ENCODE measurements around the gene MICALL1. TPM values are rescaled to one million over a fixed set of nuclear protein-coding genes. Genes with fewer than 3 reads are reported as not detected.

The MICALL1 gene
- polyA plus RNA-seq, 1 experiment = 12.1 TPM

DNA sequence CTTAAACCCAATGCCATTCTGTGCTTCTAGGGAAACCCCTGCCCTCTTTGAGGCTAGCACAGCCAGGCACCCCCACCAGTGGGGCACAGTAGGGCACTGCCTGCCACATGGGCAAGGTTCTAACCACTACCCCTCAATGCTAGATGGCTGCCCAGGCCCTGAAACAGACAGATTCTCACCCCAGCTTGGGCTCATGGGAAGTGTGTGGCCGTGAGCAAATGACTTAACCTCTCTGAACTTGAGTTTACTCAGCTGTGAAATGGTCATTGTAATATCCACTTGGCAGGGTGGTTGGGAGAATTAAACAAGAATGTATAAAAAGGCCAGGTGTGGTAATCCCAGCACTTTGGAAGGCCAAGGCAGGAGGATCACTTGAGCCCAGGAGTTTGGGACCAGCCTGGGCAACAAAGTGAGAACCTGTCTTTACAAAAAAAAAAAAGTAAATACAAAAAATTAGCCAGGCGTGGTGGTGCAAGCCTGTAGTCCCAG, 24.9 kb downstream of the MICALL1 start:
- TF ChIP-seq, protein P1, sequence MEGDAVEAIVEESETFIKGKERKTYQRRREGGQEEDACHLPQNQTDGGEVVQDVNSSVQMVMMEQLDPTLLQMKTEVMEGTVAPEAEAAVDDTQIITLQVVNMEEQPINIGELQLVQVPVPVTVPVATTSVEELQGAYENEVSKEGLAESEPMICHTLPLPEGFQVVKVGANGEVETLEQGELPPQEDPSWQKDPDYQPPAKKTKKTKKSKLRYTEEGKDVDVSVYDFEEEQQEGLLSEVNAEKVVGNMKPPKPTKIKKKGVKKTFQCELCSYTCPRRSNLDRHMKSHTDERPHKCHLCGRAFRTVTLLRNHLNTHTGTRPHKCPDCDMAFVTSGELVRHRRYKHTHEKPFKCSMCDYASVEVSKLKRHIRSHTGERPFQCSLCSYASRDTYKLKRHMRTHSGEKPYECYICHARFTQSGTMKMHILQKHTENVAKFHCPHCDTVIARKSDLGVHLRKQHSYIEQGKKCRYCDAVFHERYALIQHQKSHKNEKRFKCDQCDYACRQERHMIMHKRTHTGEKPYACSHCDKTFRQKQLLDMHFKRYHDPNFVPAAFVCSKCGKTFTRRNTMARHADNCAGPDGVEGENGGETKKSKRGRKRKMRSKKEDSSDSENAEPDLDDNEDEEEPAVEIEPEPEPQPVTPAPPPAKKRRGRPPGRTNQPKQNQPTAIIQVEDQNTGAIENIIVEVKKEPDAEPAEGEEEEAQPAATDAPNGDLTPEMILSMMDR (IDR thresholded peaks at IDR 0.05; ENCODE audit: low read depth, low read length) = 0 out of 2 replicates have a peak, but pooled peaks have one; percentile 22
- Histone ChIP-seq H3K27ac (ENCODE audit: low read depth, low read length) (no peak overlapping the region), H3K4me3 (ENCODE audit: low read depth, low read length) (no peak overlapping the region), H3K27me3 (ENCODE audit: control insufficient read depth, insufficient read depth, low read length) (no peaks in the 10 kb centered on the region), H3K9me3 (ENCODE audit: control insufficient read depth, insufficient read depth, low read length) (no peaks in the 10 kb centered on the region; the same call in 1 of the 2 replicates)
- DNase-seq (ENCODE audit: low read depth, low spot score) = no peak
- POLR2A ChIA-PET = interaction anchor here (0.7 kb wide), 1 partner anchor 899 kb away, joined by 3 read pairs; no protein-coding TSS in a partner anchor
- CTCF ChIA-PET = interaction anchor here (1.0 to 2.2 kb wide), 7 partner anchors 15 to 113 kb away, joined by 3 to 14 read pairs (median 5); partner anchors contain the start of gene MICALL1

DNA sequence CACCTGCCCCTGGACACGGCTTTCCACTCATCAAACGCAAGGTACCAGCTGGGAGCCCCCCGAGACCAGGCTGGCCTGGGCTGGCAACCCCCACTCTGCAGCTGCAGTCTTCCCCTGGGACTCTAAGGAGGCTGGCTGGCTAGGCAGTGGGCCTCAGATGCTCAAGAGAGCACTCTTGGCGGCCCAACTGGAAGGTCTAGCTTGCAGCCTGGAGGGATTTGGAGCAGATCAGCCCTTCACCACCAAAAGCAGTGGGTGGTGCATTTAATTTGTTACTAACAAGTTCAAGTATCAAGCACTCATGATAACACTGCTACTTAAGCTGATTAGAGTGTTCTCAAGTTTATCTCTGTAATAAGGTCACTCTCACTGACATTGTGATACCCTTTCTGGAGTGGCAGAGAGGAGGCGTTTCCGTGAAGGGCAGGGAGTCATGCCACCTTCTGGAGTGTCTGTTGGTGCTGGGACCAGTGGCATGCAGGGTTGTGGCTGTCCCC, 25.8 kb downstream of the MICALL1 start:
- POLR2A ChIA-PET = interaction anchor here (0.7 to 1.1 kb wide), 2 partner anchors 44 to 898 kb away, joined by 3 read pairs; no protein-coding TSS in a partner anchor
- DNase-seq (ENCODE audit: low read depth, low spot score) = no peak

DNA sequence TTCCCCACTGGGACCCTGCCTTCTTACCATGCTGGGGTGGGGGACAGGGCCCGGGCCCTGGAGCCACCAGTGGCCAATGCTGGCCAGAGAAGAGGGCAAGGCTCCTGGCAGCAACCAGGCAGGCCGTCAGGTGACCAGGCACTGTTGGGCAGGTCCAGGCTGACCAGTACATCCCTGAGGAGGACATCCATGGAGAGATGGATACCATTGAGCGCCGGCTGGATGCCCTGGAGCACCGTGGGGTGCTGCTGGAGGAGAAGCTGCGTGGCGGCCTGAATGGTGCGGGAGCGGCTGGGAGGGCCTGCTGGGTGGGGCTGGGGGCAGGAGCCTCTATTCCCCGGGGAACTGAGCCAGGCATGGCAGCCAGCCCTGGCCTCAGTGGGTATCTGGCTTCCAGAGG, 26.3 kb downstream of the MICALL1 start:
- H3K27me3 ChIP-seq (ENCODE audit: control insufficient read depth, insufficient read depth, low read length) = no peaks in the 10 kb centered on the region
- ChIA-PET CTCF (interaction anchor here (0.5 to 2.5 kb wide), 7 partner anchors 33 to 117 kb away, joined by 3 to 24 read pairs (median 8); no protein-coding TSS in a partner anchor), POLR2A (interaction anchor here (0.8 to 1.1 kb wide), 2 partner anchors 26 to 45 kb away, joined by 3 read pairs; partner anchors contain the start of gene MICALL1)
- TF ChIP-seq, protein P1 (IDR thresholded peaks at IDR 0.05; ENCODE audit: low read depth, low read length) = no peak
- H3K4me3 ChIP-seq (ENCODE audit: low read depth, low read length) = no peak overlapping the region
- no peaks in the 10 kb centered on the region; the same call in 1 of the 2 replicates for H3K9me3 ChIP-seq (ENCODE audit: control insufficient read depth, insufficient read depth, low read length)
- no peak for DNase-seq (ENCODE audit: low read depth, low spot score)
- H3K27ac ChIP-seq (ENCODE audit: low read depth, low read length) = no peak overlapping the region

More for the DNA sequence above, 25.8 kb downstream of the MICALL1 start:
- H3K9me3 ChIP-seq (ENCODE audit: control insufficient read depth, insufficient read depth, low read length) = no peaks in the 10 kb centered on the region; the same call in 1 of the 2 replicates
- no peaks in the 10 kb centered on the region for H3K27me3 ChIP-seq (ENCODE audit: control insufficient read depth, insufficient read depth, low read length)
- TF ChIP-seq, protein P1 (IDR thresholded peaks at IDR 0.05; ENCODE audit: low read depth, low read length) = no peak
- CTCF ChIA-PET = interaction anchor here (0.5 to 2.5 kb wide), 8 partner anchors 26 to 117 kb away, joined by 3 to 24 read pairs (median 6); partner anchors contain the start of gene MICALL1
- H3K4me3 ChIP-seq (ENCODE audit: low read depth, low read length) = no peak overlapping the region
- no peak overlapping the region for H3K27ac ChIP-seq (ENCODE audit: low read depth, low read length)

DNA sequence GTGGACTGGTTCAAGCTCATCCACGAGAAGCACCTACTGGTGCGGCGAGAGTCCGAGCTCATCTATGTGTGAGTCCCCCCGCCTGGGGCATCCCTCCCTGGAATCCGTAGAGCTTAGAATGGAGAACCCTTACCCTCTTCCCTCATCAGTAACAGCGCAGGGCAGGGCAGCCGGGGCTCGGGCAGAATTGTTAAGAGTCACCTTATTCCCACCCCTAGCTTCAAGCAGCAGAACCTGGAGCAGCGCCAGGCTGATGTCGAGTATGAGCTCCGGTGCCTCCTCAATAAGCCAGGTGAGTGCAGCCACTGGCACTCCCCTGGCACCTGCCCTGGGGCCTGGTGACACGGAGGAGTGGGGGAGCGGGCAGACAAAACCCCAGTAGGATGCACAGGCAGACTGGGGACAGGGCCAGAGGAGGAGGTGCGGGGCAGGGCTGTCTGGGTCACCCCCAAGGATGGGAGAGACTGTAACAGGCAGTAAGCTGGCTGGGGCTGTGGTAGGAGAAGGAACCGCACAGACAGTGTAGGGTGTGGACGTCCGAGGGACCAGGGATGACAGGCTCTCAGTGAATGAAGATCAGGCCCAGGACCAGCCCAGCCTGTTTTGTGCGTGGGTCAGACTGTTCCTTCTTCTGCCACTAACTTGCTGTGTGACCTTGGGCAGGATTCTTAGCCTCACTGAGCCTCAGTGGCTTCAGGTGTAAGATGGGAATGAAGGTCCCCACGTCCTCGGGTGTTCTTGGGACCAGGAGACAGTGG, 26.9 kb downstream of the MICALL1 start:
- ChIA-PET POLR2A (interaction anchor here (0.8 to 1.1 kb wide), 2 partner anchors 27 to 45 kb away, joined by 3 read pairs; partner anchors contain the start of gene MICALL1), CTCF (interaction anchor here (0.5 to 2.5 kb wide), 9 partner anchors 33 to 118 kb away, joined by 3 to 24 read pairs (median 8); no protein-coding TSS in a partner anchor)
- Histone ChIP-seq H3K27me3 (ENCODE audit: control insufficient read depth, insufficient read depth, low read length) (no peaks in the 10 kb centered on the region), H3K27ac (ENCODE audit: low read depth, low read length) (peak overlapping the region; percentile 34), H3K9me3 (ENCODE audit: control insufficient read depth, insufficient read depth, low read length) (no peaks in the 10 kb centered on the region; the same call in 1 of the 2 replicates), H3K4me3 (ENCODE audit: low read depth, low read length) (no peak overlapping the region)
- TF ChIP-seq, protein P1 (IDR thresholded peaks at IDR 0.05; ENCODE audit: low read depth, low read length) = no peak
- DNase-seq (ENCODE audit: low read depth, low spot score) = no peak

All from AG04450 (cell line).